ENCODE results near the gene SLC1A3. TPM values are rescaled to one million over a fixed set of nuclear protein-coding genes. Genes with fewer than 3 reads are reported as not detected.

Gene SLC1A3
- total and polyA plus RNA-seq, 11 donors, result 49.5 to 153 (median 66.1) TPM

DNA sequence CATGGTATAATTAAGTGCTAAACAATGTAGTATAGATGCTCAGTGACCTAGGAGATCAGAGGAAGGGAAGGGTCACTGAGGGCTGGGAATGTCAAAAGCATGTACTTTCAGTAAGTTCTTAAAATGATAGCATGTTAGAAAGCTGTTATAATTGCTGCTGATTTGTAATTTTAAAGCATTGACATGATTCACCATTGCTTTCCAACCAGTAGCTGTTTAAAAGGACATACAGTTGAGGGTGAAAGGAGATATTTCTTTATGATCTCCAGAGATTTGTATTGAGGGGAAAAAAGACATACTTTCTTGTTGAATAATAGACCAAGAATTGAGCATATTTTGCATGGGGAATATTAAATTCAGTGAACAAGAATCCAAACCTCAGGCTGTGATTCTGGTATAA is 1.2 kb upstream of the SLC1A3 start:
- intact Hi-C loops (cut with DNase I), result loop anchor here in 9 of 10 donors (2.0 to 10.0 kb wide), 9 partner anchors 47 to 190 kb away; no protein-coding TSS in a partner anchor
- Histone ChIP-seq H3K4me3 (peak overlapping the region in 4 of 12 donors; percentile 61 to 64 (median 63)), H3K27me3 (peaks cover 0 to 5% (median 0%) of the 10 kb centered on the region in 9 donors), H3K4me1 (peaks cover 0 to 29% (median 2%) of the 10 kb centered on the region in 12 donors), H3K27ac (peak overlapping the region in 4 of 12 donors; percentile 10 to 88 (median 84)), H3K9me3 (no peaks in the 10 kb centered on the region), H3K36me3 (no peaks in the 10 kb centered on the region)
- TF ChIP-seq, protein P1, sequence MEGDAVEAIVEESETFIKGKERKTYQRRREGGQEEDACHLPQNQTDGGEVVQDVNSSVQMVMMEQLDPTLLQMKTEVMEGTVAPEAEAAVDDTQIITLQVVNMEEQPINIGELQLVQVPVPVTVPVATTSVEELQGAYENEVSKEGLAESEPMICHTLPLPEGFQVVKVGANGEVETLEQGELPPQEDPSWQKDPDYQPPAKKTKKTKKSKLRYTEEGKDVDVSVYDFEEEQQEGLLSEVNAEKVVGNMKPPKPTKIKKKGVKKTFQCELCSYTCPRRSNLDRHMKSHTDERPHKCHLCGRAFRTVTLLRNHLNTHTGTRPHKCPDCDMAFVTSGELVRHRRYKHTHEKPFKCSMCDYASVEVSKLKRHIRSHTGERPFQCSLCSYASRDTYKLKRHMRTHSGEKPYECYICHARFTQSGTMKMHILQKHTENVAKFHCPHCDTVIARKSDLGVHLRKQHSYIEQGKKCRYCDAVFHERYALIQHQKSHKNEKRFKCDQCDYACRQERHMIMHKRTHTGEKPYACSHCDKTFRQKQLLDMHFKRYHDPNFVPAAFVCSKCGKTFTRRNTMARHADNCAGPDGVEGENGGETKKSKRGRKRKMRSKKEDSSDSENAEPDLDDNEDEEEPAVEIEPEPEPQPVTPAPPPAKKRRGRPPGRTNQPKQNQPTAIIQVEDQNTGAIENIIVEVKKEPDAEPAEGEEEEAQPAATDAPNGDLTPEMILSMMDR (IDR thresholded peaks at IDR 0.05), result no peak
- TF ChIP-seq POLR2A (IDR thresholded peaks at IDR 0.05), result no peak
- ATAC-seq (no peak), DNase-seq (no peak)

DNA sequence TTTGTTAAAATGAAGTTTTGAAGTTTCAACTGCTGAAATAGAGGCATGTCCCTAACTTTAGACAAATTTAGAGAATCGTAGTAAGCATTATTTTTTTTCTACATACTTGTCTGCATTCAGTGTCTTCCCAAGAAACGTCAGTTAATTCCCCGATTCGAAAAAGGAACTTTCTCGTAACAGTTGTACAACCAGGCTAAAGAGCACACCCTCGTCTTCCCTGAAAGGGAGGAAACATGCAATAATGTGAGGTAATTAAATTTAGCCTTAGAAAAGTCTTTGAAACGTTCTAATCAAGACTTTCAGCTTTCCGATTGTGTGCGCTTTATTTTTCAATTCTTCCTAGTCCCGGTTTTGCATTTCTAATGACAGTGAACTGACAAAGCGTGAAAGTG is 374 bp upstream of the SLC1A3 start:
- H3K4me3 ChIP-seq, result peak overlapping the region; percentile 26 to 68 (median 62)
- 3 to 7% (median 4%) methylated on average over 11 of the region's 11 CpGs for WGBS, 4 donors
- H3K36me3 ChIP-seq, result no peaks in the 10 kb centered on the region
- TF ChIP-seq, protein P1 (IDR thresholded peaks at IDR 0.05), result no peak
- no peak for TF ChIP-seq POLR2A (IDR thresholded peaks at IDR 0.05)
- intact Hi-C loops (cut with DNase I), result loop anchor here in 9 of 10 donors (1.0 to 10.0 kb wide), 10 partner anchors 46 to 191 kb away; no protein-coding TSS in a partner anchor
- H3K9me3 ChIP-seq, result no peaks in the 10 kb centered on the region
- peaks cover 0 to 5% (median 0%) of the 10 kb centered on the region in 9 donors for H3K27me3 ChIP-seq
- peaks cover 0 to 29% (median 2%) of the 10 kb centered on the region in 12 donors for H3K4me1 ChIP-seq
- H3K27ac ChIP-seq, result peak overlapping the region; percentile 58 to 91 (median 86)
- DNase-seq, result no peak
- peak in 1 of 4 donors; percentile 29 for ATAC-seq

GRCh38 chr5:36607114-36607571 is 737 bp downstream of the SLC1A3 start:
- H3K27ac ChIP-seq, result peak overlapping the region; percentile 58 to 91 (median 86)
- TF ChIP-seq, protein P1 (IDR thresholded peaks at IDR 0.05), result no peak
- peak in 1 of 2 donors; percentile 11 for TF ChIP-seq POLR2A (IDR thresholded peaks at IDR 0.05)
- WGBS, 4 donors, result 1 to 4% (median 2%) methylated on average over 11 of the region's 11 CpGs
- H3K4me3 ChIP-seq, result peak overlapping the region; percentile 26 to 68 (median 62)
- peak; percentile 26 to 68 (median 51) for DNase-seq
- H3K36me3 ChIP-seq, result peaks cover 0 to 3% (median 0%) of the 10 kb centered on the region in 9 donors
- H3K9me3 ChIP-seq, result no peaks in the 10 kb centered on the region
- intact Hi-C loops (cut with DNase I), result loop anchor here in 9 of 10 donors (2.0 to 10.0 kb wide), 9 partner anchors 45 to 192 kb away; no protein-coding TSS in a partner anchor
- H3K27me3 ChIP-seq, result peaks cover 0 to 5% (median 0%) of the 10 kb centered on the region in 9 donors
- H3K4me1 ChIP-seq, result peaks cover 0 to 29% (median 2%) of the 10 kb centered on the region in 12 donors
- peak; percentile 68 to 77 (median 76) for ATAC-seq

All from heart left ventricle (tissue), 16 donors.